Fibroblast of the aortic adventitia (primary cell): ENCODE data around the gene SNAP47. TPM values are rescaled to one million over a fixed set of nuclear protein-coding genes. Genes with fewer than 3 reads are reported as not detected.
A peak's percentile ranks its signal among the peaks of the same experiment; 100 is the strongest.

Source experiments
- DNase-seq: peaks from one replicate; pipeline ENCODE4 v3.0.0-alpha.2; 2010; ENCODE audit warnings: low read depth
- H3K4me3 ChIP-seq: 2 replicates; pipeline ENCODE4 v1.5.1; 2011; ENCODE audit warnings: low read depth, mild to moderate bottlenecking, control low read depth, low read length, moderate library complexity
- total RNA-seq: library from RNA; depleted of rRNA; stranded (reverse); fragments of >200 nt; gene quantifications from 2 replicates; pipeline ENCODE4 v1.2.3, GENCODE V29; 2012; ENCODE audit warnings: low replicate concordance
- TF ChIP-seq, protein P1 (sequence below): IDR thresholded peaks from 2 replicates; pipeline ENCODE4 v1.5.1; 2011; ENCODE audit warnings: mild to moderate bottlenecking, low read length, control low read depth, inconsistent platforms; ENCODE audit not compliant: insufficient read depth

Gene SNAP47
- total RNA-seq, 1 donor = 35.9 TPM

- TF ChIP-seq, protein P1, sequence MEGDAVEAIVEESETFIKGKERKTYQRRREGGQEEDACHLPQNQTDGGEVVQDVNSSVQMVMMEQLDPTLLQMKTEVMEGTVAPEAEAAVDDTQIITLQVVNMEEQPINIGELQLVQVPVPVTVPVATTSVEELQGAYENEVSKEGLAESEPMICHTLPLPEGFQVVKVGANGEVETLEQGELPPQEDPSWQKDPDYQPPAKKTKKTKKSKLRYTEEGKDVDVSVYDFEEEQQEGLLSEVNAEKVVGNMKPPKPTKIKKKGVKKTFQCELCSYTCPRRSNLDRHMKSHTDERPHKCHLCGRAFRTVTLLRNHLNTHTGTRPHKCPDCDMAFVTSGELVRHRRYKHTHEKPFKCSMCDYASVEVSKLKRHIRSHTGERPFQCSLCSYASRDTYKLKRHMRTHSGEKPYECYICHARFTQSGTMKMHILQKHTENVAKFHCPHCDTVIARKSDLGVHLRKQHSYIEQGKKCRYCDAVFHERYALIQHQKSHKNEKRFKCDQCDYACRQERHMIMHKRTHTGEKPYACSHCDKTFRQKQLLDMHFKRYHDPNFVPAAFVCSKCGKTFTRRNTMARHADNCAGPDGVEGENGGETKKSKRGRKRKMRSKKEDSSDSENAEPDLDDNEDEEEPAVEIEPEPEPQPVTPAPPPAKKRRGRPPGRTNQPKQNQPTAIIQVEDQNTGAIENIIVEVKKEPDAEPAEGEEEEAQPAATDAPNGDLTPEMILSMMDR = no peak
- H3K4me3 ChIP-seq = no peak overlapping the region
- DNase-seq = no peak
Measured at GRCh38 chr1:227758366-227758765, 23.1 kb downstream of the SNAP47 start.

- peak; percentile 84 for DNase-seq
- no peak overlapping the region for H3K4me3 ChIP-seq
- TF ChIP-seq, protein P1 = no peak
Measured at GRCh38 chr1:227759341-227760300, 24.4 kb downstream of the SNAP47 start.

- no peak for DNase-seq
- H3K4me3 ChIP-seq = no peak overlapping the region
- TF ChIP-seq, protein P1 = no peak
Measured at GRCh38 chr1:227760377-227760776, 25.1 kb downstream of the SNAP47 start.

GRCh38 chr1:227761621-227762230, 26.5 kb downstream of the SNAP47 start:
- DNase-seq = no peak
- TF ChIP-seq, protein P1 = no peak
- no peak overlapping the region for H3K4me3 ChIP-seq

DNA sequence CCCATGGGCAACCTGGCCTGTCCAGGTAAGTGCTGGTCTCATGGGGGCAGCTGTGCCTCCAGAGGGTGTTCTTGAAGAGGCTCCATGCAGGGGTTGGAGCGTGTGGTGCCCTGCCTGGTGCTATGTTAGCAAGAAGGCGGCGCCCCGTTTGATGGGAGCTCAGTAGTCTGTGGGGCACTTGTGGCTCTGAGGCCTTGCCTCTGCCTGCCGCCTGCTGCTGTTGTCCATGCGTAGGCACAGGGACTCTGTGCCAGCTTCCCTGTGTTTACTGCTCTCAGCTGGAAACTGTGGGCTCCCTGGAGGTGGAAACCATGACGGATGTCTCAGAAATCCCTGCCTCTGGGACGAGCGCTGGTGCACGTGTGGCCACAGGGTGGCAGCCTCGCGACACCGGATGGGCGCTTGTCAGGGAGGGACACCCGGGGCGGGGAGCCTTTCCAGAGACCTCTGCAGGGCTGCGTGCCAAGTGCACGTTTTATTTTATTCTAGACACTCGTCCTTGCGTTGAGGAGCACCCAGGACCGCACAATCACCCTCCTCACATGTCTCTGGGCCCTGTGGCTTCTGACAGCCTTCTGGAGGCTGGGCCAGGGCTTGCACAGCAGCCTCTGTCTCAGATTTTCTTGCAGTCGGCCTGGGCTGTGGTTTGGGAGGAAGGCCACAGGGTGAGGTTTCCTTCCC, 27.1 kb downstream of the SNAP47 start:
- TF ChIP-seq, protein P1 = peak; percentile 83
- DNase-seq = peak; percentile 73
- no peak overlapping the region for H3K4me3 ChIP-seq

- DNase-seq = no peak
- H3K4me3 ChIP-seq = no peak overlapping the region
- TF ChIP-seq, protein P1 = no peak
Measured at GRCh38 chr1:227763246-227764018, 28.2 kb downstream of the SNAP47 start.
